K562 (cell line): Measurements from ENCODE around the gene IMMP1L. TPM values are rescaled to one million over a fixed set of nuclear protein-coding genes. Genes with fewer than 3 reads are reported as not detected.

Experiments used
- ATAC-seq: fragments of 200-7000 bp; cut with Tn5 transposase; 3 replicates; pipeline ENCODE4 v1.9.1; 2020; ENCODE audit warnings: moderate library complexity
- BruUV-seq: library from RNA; stranded (reverse); fragments of 400-500 nt; replicated peaks from 2 replicates; lab custom pipeline; 2021; lab: Mats Ljungman, UMichigan
- CTCF ChIA-PET: fragments of 300-600 bp; formaldehyde crosslinking; extraction: SDS; loops from one replicate; lab custom pipeline; 2021; ENCODE audit warnings: low intra/inter-chr PET ratio; lab: Yijun Ruan, JAX
- POLR2A ChIA-PET: fragments of 300-600, 350-650 bp; sonication (Branson Sonifier 250); formaldehyde crosslinking; extraction: SDS; loops from one replicate; lab custom pipeline; 2021; ENCODE audit warnings: antibody characterized with exemption, inconsistent platforms; lab: Yijun Ruan, JAX
- DNase-seq, 4 experiments: peaks; one replicate each; pipeline versions ENCODE4 v3.0.0 to v3.0.0-alpha.2; 2011 to 2018; ENCODE audit warnings: low spot score in 3 of 4, mixed read lengths in 3 of 4; ENCODE audit errors: extremely low read depth in 1 of 4
- FAIRE-seq: peaks from 2 replicates; lab custom pipeline; 2011; peaks lifted over from hg19 to GRCh38; lab: Jason Lieb, UNC
- H2AFZ ChIP-seq: 2 replicates; pipeline ENCODE4 v1.6.0; 2011; ENCODE audit warnings: low read depth, low read length, control low read depth, inconsistent platforms
- H3K27ac ChIP-seq: fragments of 200-600 bp; 3 replicates; pipeline ENCODE4 v1.8.0; 2011; ENCODE audit warnings: low read depth, mild to moderate bottlenecking, control low read depth, inconsistent platforms, low read length, moderate library complexity, mixed read lengths; ENCODE audit errors: extremely low read depth
- H3K27me3 ChIP-seq, 2 experiments: fragments of 300-600 bp in 1 of 2; 2 replicates in 1 of 2; 3 replicates in 1 of 2; pipeline versions ENCODE4 v1.6.0 to v1.8.0; 2011; ENCODE audit warnings: inconsistent platforms in 2 of 2, low read length in 2 of 2, mild to moderate bottlenecking in 1 of 2, mixed read lengths in 1 of 2, moderate library complexity in 1 of 2; ENCODE audit not compliant: control insufficient read depth in 2 of 2, insufficient read depth in 2 of 2
- H3K36me3 ChIP-seq: fragments of 300-600 bp; 3 replicates; pipeline ENCODE4 v1.8.0; 2011; ENCODE audit warnings: mild to moderate bottlenecking, low read length, inconsistent platforms; ENCODE audit not compliant: control insufficient read depth, insufficient read depth
- H3K4me1 ChIP-seq, 2 experiments: fragments of 200-600 bp in 1 of 2; replicated peaks in 1 of 2; 2 replicates in 1 of 2; 3 replicates in 1 of 2; pipeline versions ENCODE4 v1.5.1 to v1.8.0; 2011; ENCODE audit warnings: inconsistent platforms in 2 of 2, low read length in 2 of 2, mild to moderate bottlenecking in 1 of 2, mixed read lengths in 1 of 2, moderate library complexity in 1 of 2; ENCODE audit not compliant: control insufficient read depth in 2 of 2, insufficient read depth in 2 of 2
- H3K4me2 ChIP-seq: 2 replicates; pipeline ENCODE4 v1.6.1; 2011; ENCODE audit warnings: low read length, control low read depth, inconsistent platforms, mixed read lengths; ENCODE audit not compliant: insufficient read depth
- H3K4me3 ChIP-seq: fragments of 200-600 bp; sonication (generic), shearing (Covaris generic); 2 replicates; pipeline ENCODE4 v1.5.1; 2016; ENCODE audit warnings: control low read depth, inconsistent platforms
- H3K79me2 ChIP-seq: fragments of 200-600 bp; 3 replicates; pipeline ENCODE4 v1.8.0; 2011; ENCODE audit warnings: low read length, inconsistent platforms; ENCODE audit not compliant: control insufficient read depth, insufficient read depth
- H3K9ac ChIP-seq, 2 experiments: 2 replicates each; pipeline versions ENCODE4 v1.6.0 to v1.6.1; 2011; ENCODE audit warnings: low read depth in 2 of 2, low read length in 2 of 2, control low read depth in 1 of 2, inconsistent platforms in 1 of 2, mild to moderate bottlenecking in 1 of 2, mixed read lengths in 1 of 2; ENCODE audit not compliant: insufficient read depth in 1 of 2
- H3K9me1 ChIP-seq: one replicate; pipeline ENCODE4 v1.6.0; 2011; ENCODE audit warnings: inconsistent platforms, mild to moderate bottlenecking, low read length, moderate library complexity; ENCODE audit not compliant: control insufficient read depth, insufficient read depth
- H3K9me3 ChIP-seq: replicated peaks from 2 replicates; pipeline ENCODE4 v1.5.1; 2011; ENCODE audit warnings: low read depth, low read length, inconsistent platforms; ENCODE audit not compliant: control insufficient read depth, insufficient read depth
- H4K20me1 ChIP-seq: replicated peaks from 2 replicates; pipeline ENCODE4 v1.6.1; 2011; ENCODE audit warnings: low read length, inconsistent platforms, mixed read lengths; ENCODE audit not compliant: control insufficient read depth, insufficient read depth
- BACH1 ChIP-seq: fragments of 200-800 bp; sonication (Bioruptor generic); IDR thresholded peaks from 2 replicates; pipeline ENCODE4 v1.6.1; 2016; ENCODE audit warnings: missing genetic modification characterization, missing compliant biosample characterization
- CEBPG ChIP-seq, 3 experiments: fragments of 200-800 bp in 1 of 3; sonication (Bioruptor generic) in 1 of 3; sonication (generic) in 1 of 3; formaldehyde crosslinking in 1 of 3; IDR thresholded peaks in 2 of 3; conservative IDR thresholded peaks in 1 of 3; 2 replicates each; pipeline versions ENCODE4 v1.6.1 to v1.8.0; 2016 to 2022; ENCODE audit warnings: missing compliant biosample characterization in 2 of 3, missing genetic modification characterization in 2 of 3, mild to moderate bottlenecking in 1 of 3, missing genetic modification reagents in 1 of 3
- CREB3 ChIP-seq: fragments of 450-650 bp; conservative IDR thresholded peaks from 2 replicates; pipeline ENCODE4 v1.6.1; 2016; ENCODE audit warnings: missing genetic modification characterization, low read depth, mild to moderate bottlenecking, missing compliant biosample characterization, moderate library complexity
- CTCF ChIP-seq, 3 experiments: IDR thresholded peaks in 2 of 3; conservative IDR thresholded peaks in 1 of 3; 2 replicates each; pipeline ENCODE4 v1.5.1; 2011 to 2012; ENCODE audit warnings: low read length in 3 of 3, mild to moderate bottlenecking in 3 of 3, control low read depth in 2 of 3, improper control_type of control experiment in 1 of 3, inconsistent platforms in 1 of 3, low read depth in 1 of 3, mixed read lengths in 1 of 3, moderate library complexity in 1 of 3; ENCODE audit not compliant: insufficient read depth in 2 of 3
- E2F4 ChIP-seq: sonication (generic); formaldehyde crosslinking; IDR thresholded peaks from 2 replicates; pipeline ENCODE4 v1.8.0; 2022; ENCODE audit warnings: mild to moderate bottlenecking, low read depth, missing genetic modification reagents
- FOXP1 ChIP-seq: sonication (generic); formaldehyde crosslinking; IDR thresholded peaks from 2 replicates; pipeline ENCODE4 v1.8.0; 2022; ENCODE audit warnings: mild to moderate bottlenecking, missing genetic modification reagents
- GATAD2A ChIP-seq: fragments of 450-650 bp; IDR thresholded peaks from 2 replicates; pipeline ENCODE4 v1.6.1; 2017
- HDAC6 ChIP-seq: IDR thresholded peaks from 2 replicates; pipeline ENCODE4 v1.6.1; 2012; ENCODE audit warnings: low read depth, mild to moderate bottlenecking, control low read depth, inconsistent platforms, low read length, moderate library complexity
- HOXB6 ChIP-seq: fragments of 250-450 bp; sonication (Bioruptor Pico); IDR thresholded peaks from 2 replicates; pipeline ENCODE4 v1.5.1; 2022; ENCODE audit warnings: mild to moderate bottlenecking, borderline replicate concordance
- LCOR ChIP-seq: sonication (generic); formaldehyde crosslinking; IDR thresholded peaks from 2 replicates; pipeline ENCODE4 v1.8.0; 2022; ENCODE audit warnings: mild to moderate bottlenecking, missing genetic modification reagents
- MAFG ChIP-seq: fragments of 450-650 bp; conservative IDR thresholded peaks from 2 replicates; pipeline ENCODE4 v1.6.1; 2016; ENCODE audit warnings: missing genetic modification characterization, missing compliant biosample characterization
- NCOR1 ChIP-seq: fragments of 450-650 bp; IDR thresholded peaks from 2 replicates; pipeline ENCODE4 v1.6.1; 2016; ENCODE audit warnings: mild to moderate bottlenecking, moderate library complexity
- PURB ChIP-seq: sonication (generic); formaldehyde crosslinking; IDR thresholded peaks from 2 replicates; pipeline ENCODE4 v1.9.0; 2021; ENCODE audit warnings: low read depth, mild to moderate bottlenecking, missing genetic modification reagents
- RUNX1 ChIP-seq: sonication (generic); IDR thresholded peaks from 2 replicates; pipeline ENCODE4 v1.6.1; 2016; ENCODE audit warnings: antibody characterized with exemption, low read depth
- STAG1 ChIP-seq: sonication (generic); formaldehyde crosslinking; IDR thresholded peaks from 2 replicates; pipeline ENCODE4 v1.5.0; 2020; ENCODE audit warnings: missing genetic modification reagents, borderline replicate concordance
- TAF1 ChIP-seq: IDR thresholded peaks from 2 replicates; pipeline ENCODE4 v1.6.1; 2011; ENCODE audit warnings: mild to moderate bottlenecking, low read length, moderate library complexity; ENCODE audit not compliant: insufficient read depth, control insufficient read depth, severe bottlenecking; ENCODE audit errors: extremely low read depth
- ZNF449 ChIP-seq: fragments of 250-450 bp; sonication (Bioruptor Pico); IDR thresholded peaks from 2 replicates; pipeline ENCODE4 v1.8.0; 2022; ENCODE audit warnings: moderate library complexity, mild to moderate bottlenecking, inconsistent platforms
- ZNF766 ChIP-seq: fragments of 200-800 bp; sonication (Bioruptor generic); conservative IDR thresholded peaks from 2 replicates; pipeline ENCODE4 v1.6.1; 2016; ENCODE audit warnings: missing genetic modification characterization, missing compliant biosample characterization
- WGBS: fragments of 100-300 bp; shearing (Covaris generic); methylation state at CpG from one replicate; pipeline ENCODE4 v1.1.6; 2016; ENCODE audit warnings: low coverage, mixed read lengths; ENCODE audit not compliant: insufficient coverage; ENCODE audit errors: missing lambda C conversion rate; 5-methylcytosine and 5-hydroxymethylcytosine counted together
- in situ Hi-C: fragments of 300-500 bp; cut with MboI; formaldehyde crosslinking; loops from 4 replicates; pipeline ENCODE4 v1.15.0; 2018; ENCODE audit warnings: inconsistent platforms, mixed read lengths
- intact Hi-C: fragments of 100-400 bp; cut with micrococcal nuclease; formaldehyde crosslinking; loops from 2 replicates; pipeline ENCODE4 v1.14.2; 2022
- polyA plus RNA-seq, 8 experiments: library from polyadenylated mRNA; depleted of rRNA in 4 of 8; stranded (reverse) in 5 of 8; unstranded in 3 of 8; fragments of >200 nt; fragmentation: Nextera tagmentation in 2 of 8; fragmentation: Illumina TruSeq in 1 of 8; extraction: Ambion mirVana in 2 of 8; extraction: Trizol in 1 of 8; gene quantifications; 2 replicates each; pipeline versions ENCODE4 v1.2.1 to v1.2.3, GENCODE V29; 2011 to 2014; ENCODE audit warnings: inconsistent platforms in 1 of 8, missing spikeins in 1 of 8
- total RNA-seq, 7 experiments: library from RNA; depleted of rRNA in 6 of 7; stranded (reverse); fragments of >200 nt in 6 of 7; fragmentation: Illumina TruSeq in 2 of 7; extraction: Trizol in 2 of 7; gene quantifications; 2 replicates each; pipeline versions ENCODE4 v1.2.1 to v1.2.3, GENCODE V29; 2011 to 2021; ENCODE audit warnings: low replicate concordance in 1 of 7

The IMMP1L gene
- total and polyA plus RNA-seq, 9 of the 15 experiments (the other 6 are each of a cell fraction or from before 2014, with no cell fraction given), result 56.0 to 245 (median 169) TPM

GRCh38 chr11:31478223-31478590 is 31.2 kb downstream of the IMMP1L start:
- DNase-seq, result no peak
- Histone ChIP-seq H3K4me3 (no peak overlapping the region), H3K27me3 (no peaks in the 10 kb centered on the region), H3K36me3 (peaks cover 5% of the 10 kb centered on the region), H3K9me1 (no peaks in the 10 kb centered on the region), H3K9ac (no peak overlapping the region), H3K27ac (no peak overlapping the region), H3K79me2 (peaks cover 71% of the 10 kb centered on the region), H3K4me1 (no peaks in the 10 kb centered on the region), H4K20me1 (no peaks in the 10 kb centered on the region), H2AFZ (no peak overlapping the region), H3K4me2 (no peak overlapping the region), H3K9me3 (no peaks in the 10 kb centered on the region)
- ChIA-PET POLR2A (interaction anchor here (0.6 to 0.9 kb wide), 2 partner anchors 18 to 413 kb away, joined by 3 read pairs; no protein-coding TSS in a partner anchor), CTCF (no interaction called here)
- no TSS peak for BruUV-seq
- no peak for FAIRE-seq
- in situ Hi-C loops (no loop called here), intact Hi-C loops (no loop called here)
- no peak for ATAC-seq
- 85% methylated on average over 2 of the region's 2 CpGs for WGBS
- TF ChIP-seq RUNX1 (no peak), MAFG (tag) (no peak), STAG1 (CRISPR knock-in tag) (no peak), E2F4 (CRISPR knock-in tag) (no peak), NCOR1 (no peak), HOXB6 (CRISPR knock-in tag) (no peak), CREB3 (tag) (no peak), CTCF (IDR thresholded peaks at IDR 0.05 in 2 of 3, conservative IDR thresholded peaks at IDR 0.05 in 1 of 3; ENCODE audit: insufficient read depth in 2 of 3, low read depth in 1 of 3, low read length in 3 of 3) (no peak), PURB (CRISPR knock-in tag) (no peak), ZNF449 (CRISPR knock-in tag) (no peak), ZNF766 (CRISPR knock-in tag) (no peak), BACH1 (tag) (no peak), FOXP1 (CRISPR knock-in tag) (no peak), LCOR (CRISPR knock-in tag) (no peak), GATAD2A (no peak), HDAC6 (no peak), CEBPG (CRISPR knock-in tag; IDR thresholded peaks at IDR 0.05) (no peak), CEBPG (tag; conservative IDR thresholded peaks at IDR 0.05 in 1 of 2, IDR thresholded peaks at IDR 0.05 in 1 of 2) (no peak), TAF1 (no peak)
